GM23248 (cell line): Measurements from ENCODE around the gene ADGRA3. TPM values are rescaled to one million over a fixed set of nuclear protein-coding genes. Genes with fewer than 3 reads are reported as not detected.
"Not testable (repeated sequence)": the region's sequence is repeated elsewhere in the genome, so short reads cannot be mapped to it uniquely, and the experiment has no call there.

Source experiments
- DNase-seq: peaks from one replicate; pipeline ENCODE4 v3.0.0-alpha.2; 2015
- H2AFZ ChIP-seq: fragments of 200-600 bp; sonication (generic); 2 replicates; pipeline ENCODE4 v1.6.1; 2016; ENCODE audit warnings: antibody characterized with exemption
- H3F3A ChIP-seq: fragments of 200-600 bp; sonication (generic); 2 replicates; pipeline ENCODE4 v1.6.1; 2016; ENCODE audit warnings: mild to moderate bottlenecking, antibody characterized with exemption, mixed run types; ENCODE audit not compliant: insufficient read depth
- H3K27ac ChIP-seq: fragments of 200-600 bp; sonication (generic); 2 replicates; pipeline ENCODE4 v1.5.1; 2016; ENCODE audit warnings: mild to moderate bottlenecking
- H3K27me3 ChIP-seq: fragments of 200-600 bp; sonication (generic); replicated peaks from 2 replicates; pipeline ENCODE4 v1.6.1; 2016; ENCODE audit warnings: mild to moderate bottlenecking; ENCODE audit not compliant: insufficient read depth
- H3K36me3 ChIP-seq: fragments of 200-600 bp; sonication (generic); 2 replicates; pipeline ENCODE4 v1.6.1; 2016; ENCODE audit warnings: low read depth, mild to moderate bottlenecking
- H3K4me1 ChIP-seq: fragments of 200-600 bp; sonication (generic); 2 replicates; pipeline ENCODE4 v1.6.1; 2016; ENCODE audit warnings: mild to moderate bottlenecking; ENCODE audit not compliant: insufficient read depth
- H3K4me2 ChIP-seq: fragments of 200-600 bp; sonication (generic); one replicate; pipeline ENCODE4 v1.6.1; 2016; ENCODE audit warnings: mild to moderate bottlenecking; ENCODE audit not compliant: unreplicated experiment
- H3K4me3 ChIP-seq: fragments of 200-600 bp; sonication (generic); 2 replicates; pipeline ENCODE4 v1.5.1; 2016; ENCODE audit warnings: mild to moderate bottlenecking
- H3K79me2 ChIP-seq: fragments of 200-600 bp; sonication (generic); 2 replicates; pipeline ENCODE4 v1.6.1; 2016; ENCODE audit warnings: mild to moderate bottlenecking; ENCODE audit not compliant: insufficient read depth
- H3K9ac ChIP-seq: fragments of 200-600 bp; sonication (generic); 2 replicates; pipeline ENCODE4 v1.6.1; 2016; ENCODE audit warnings: mild to moderate bottlenecking
- H3K9me2 ChIP-seq: fragments of 200-600 bp; sonication (generic); 2 replicates; pipeline ENCODE4 v1.6.1; 2016; ENCODE audit warnings: mixed run types, mild to moderate bottlenecking, moderate library complexity; ENCODE audit not compliant: insufficient read depth
- H3K9me3 ChIP-seq: fragments of 200-600 bp; sonication (generic); one replicate; pipeline ENCODE4 v1.6.1; 2017; ENCODE audit warnings: low read depth
- H4K20me1 ChIP-seq: fragments of 200-600 bp; sonication (generic); 2 replicates; pipeline ENCODE4 v1.6.0; 2016; ENCODE audit not compliant: insufficient read depth
- EZH2 ChIP-seq: fragments of 200-600 bp; sonication (generic); IDR thresholded peaks from 2 replicates; pipeline ENCODE4 v1.6.1; 2018; ENCODE audit warnings: antibody characterized with exemption, mild to moderate bottlenecking; ENCODE audit not compliant: insufficient read depth, poor library complexity, severe bottlenecking
- EZH2phosphoT487 ChIP-seq: fragments of 200-600 bp; sonication (generic); IDR thresholded peaks from 2 replicates; pipeline ENCODE4 v1.6.1; 2018; ENCODE audit warnings: antibody characterized with exemption, moderate library complexity, mild to moderate bottlenecking, low read depth; ENCODE audit not compliant: insufficient read depth
- WGBS, 2 experiments: methylation state at CpG; one replicate each; pipeline ENCODE4 v1.1.6; 2015 to 2017; ENCODE audit warnings: low lambda C conversion rate in 2 of 2, low coverage in 1 of 2; ENCODE audit errors: missing lambda C conversion rate in 2 of 2; 5-methylcytosine and 5-hydroxymethylcytosine counted together
- in situ Hi-C: fragments of 300-500 bp; cut with MboI; formaldehyde crosslinking; loops from 2 replicates; pipeline ENCODE4 v1.15.0; 2020
- polyA plus RNA-seq: library from polyadenylated mRNA; unstranded; fragments of >200 nt; fragmentation: Nextera tagmentation; extraction: Ambion mirVana; gene quantifications from 2 replicates; pipeline ENCODE4 v1.2.1, GENCODE V29; 2016
- total RNA-seq: library from RNA; depleted of rRNA; stranded (reverse); fragments of >200 nt; shearing (Covaris generic); gene quantifications from 2 replicates; pipeline ENCODE4 v1.2.3, GENCODE V29; 2014

ADGRA3 gene
- total and polyA plus RNA-seq, 2 experiments from 2014 or later = 1.1 to 7.8 TPM

GRCh38 chr4:22389240-22389870 lies 126.5 kb downstream of the ADGRA3 start:
- H3F3A ChIP-seq = peaks cover 26% of the 10 kb centered on the region
- peak; percentile 83 for DNase-seq
- no peak overlapping the region for H2AFZ ChIP-seq
- no peak overlapping the region for H3K4me2 ChIP-seq
- H3K27me3 ChIP-seq = no peaks in the 10 kb centered on the region
- H3K79me2 ChIP-seq = no peaks in the 10 kb centered on the region
- H3K27ac ChIP-seq = no peak overlapping the region
- H3K9ac ChIP-seq = no peak overlapping the region
- H3K36me3 ChIP-seq = no peaks in the 10 kb centered on the region
- in situ Hi-C loops = loop anchor here (10.0 kb wide), 1 partner anchor 605 kb away; no protein-coding TSS in a partner anchor
- 35 to 36% methylated on average over 3 of the region's 3 CpGs for WGBS, 2 experiments
- no peak overlapping the region for H3K4me3 ChIP-seq
- peaks cover 33% of the 10 kb centered on the region for H3K4me1 ChIP-seq
- H3K9me3 ChIP-seq = no peaks in the 10 kb centered on the region
- TF ChIP-seq EZH2phosphoT487 (no peak), EZH2 (no peak)
- no peaks in the 10 kb centered on the region for H4K20me1 ChIP-seq
- no peaks in the 10 kb centered on the region for H3K9me2 ChIP-seq

- peaks cover 19% of the 10 kb centered on the region for H3K4me1 ChIP-seq
- H3K9me3 ChIP-seq = no peaks in the 10 kb centered on the region
- TF ChIP-seq EZH2 (no peak), EZH2phosphoT487 (peak; percentile 71; the same call in 1 of the 2 replicates)
- in situ Hi-C loops = loop anchor here (10.0 kb wide), 1 partner anchor 601 kb away; no protein-coding TSS in a partner anchor
- no peak overlapping the region for H3K27ac ChIP-seq
- H3F3A ChIP-seq = peaks cover 19% of the 10 kb centered on the region; the same call in 1 of the 2 replicates
- no peaks in the 10 kb centered on the region for H3K9me2 ChIP-seq
- no peaks in the 10 kb centered on the region for H3K36me3 ChIP-seq
- no peak overlapping the region for H3K9ac ChIP-seq
- H4K20me1 ChIP-seq = no peaks in the 10 kb centered on the region
- DNase-seq = peak; percentile 68
- 3 to 5% methylated on average over 7 of the region's 7 CpGs for whole genome bisulfite sequencing, 2 experiments
- no peaks in the 10 kb centered on the region for H3K79me2 ChIP-seq
- peak overlapping the region; percentile 63 for H3K4me2 ChIP-seq
- H3K27me3 ChIP-seq = no peaks in the 10 kb centered on the region
- H3K4me3 ChIP-seq = peak overlapping the region; percentile 28
- H2AFZ ChIP-seq = no peak overlapping the region
These were observed 130.3 kb downstream of the ADGRA3 start for GRCh38 chr4:22385611-22386011.

- H3K9me2 ChIP-seq = no peaks in the 10 kb centered on the region
- H3K27me3 ChIP-seq = no peaks in the 10 kb centered on the region
- no peaks in the 10 kb centered on the region for H4K20me1 ChIP-seq
- DNase-seq = no peak
- H3K27ac ChIP-seq = no peak overlapping the region
- H3K9ac ChIP-seq = no peak overlapping the region
- in situ Hi-C loops = loop anchor here (10.0 kb wide), 1 partner anchor 599 kb away; no protein-coding TSS in a partner anchor
- no peak overlapping the region for H3K4me2 ChIP-seq
- TF ChIP-seq EZH2phosphoT487 (no peak), EZH2 (no peak)
- no peaks in the 10 kb centered on the region for H3K9me3 ChIP-seq
- no peak overlapping the region for H2AFZ ChIP-seq
- no peaks in the 10 kb centered on the region for H3K79me2 ChIP-seq
- H3K36me3 ChIP-seq = no peaks in the 10 kb centered on the region
- peaks cover 19% of the 10 kb centered on the region; the same call in 1 of the 2 replicates for H3F3A ChIP-seq
- no peak overlapping the region for H3K4me3 ChIP-seq
- peaks cover 19% of the 10 kb centered on the region for H3K4me1 ChIP-seq
These were observed 131.7 kb downstream of the ADGRA3 start for GRCh38 chr4:22384154-22384553.

GRCh38 chr4:22382216-22382615 lies 133.7 kb downstream of the ADGRA3 start:
- H3K4me3 ChIP-seq, H2AFZ ChIP-seq, H4K20me1 ChIP-seq, H3K27ac ChIP-seq, H3K4me2 ChIP-seq, H3K27me3 ChIP-seq, H3K36me3 ChIP-seq, DNase-seq, H3K9me3 ChIP-seq, H3K79me2 ChIP-seq, H3K9ac ChIP-seq, H3K9me2 ChIP-seq: not testable (repeated sequence)
- WGBS, 2 experiments = 96 to 99% methylated on average over 3 of the region's 3 CpGs
- in situ Hi-C loops = loop anchor here (10.0 kb wide), 1 partner anchor 597 kb away; no protein-coding TSS in a partner anchor
- peaks cover 19% of the 10 kb centered on the region for H3K4me1 ChIP-seq
- H3F3A ChIP-seq = peaks cover 19% of the 10 kb centered on the region; the same call in 1 of the 2 replicates
